ENCODE measurements around the gene AP4M1. TPM values are rescaled to one million over a fixed set of nuclear protein-coding genes. Genes with fewer than 3 reads are reported as not detected.
"Not testable (repeated sequence)": the region's sequence is repeated elsewhere in the genome, so short reads cannot be mapped to it uniquely, and the experiment has no call there.

The AP4M1 gene
- total RNA-seq, 1 donor from 2014 or later: 23.6 TPM

DNA sequence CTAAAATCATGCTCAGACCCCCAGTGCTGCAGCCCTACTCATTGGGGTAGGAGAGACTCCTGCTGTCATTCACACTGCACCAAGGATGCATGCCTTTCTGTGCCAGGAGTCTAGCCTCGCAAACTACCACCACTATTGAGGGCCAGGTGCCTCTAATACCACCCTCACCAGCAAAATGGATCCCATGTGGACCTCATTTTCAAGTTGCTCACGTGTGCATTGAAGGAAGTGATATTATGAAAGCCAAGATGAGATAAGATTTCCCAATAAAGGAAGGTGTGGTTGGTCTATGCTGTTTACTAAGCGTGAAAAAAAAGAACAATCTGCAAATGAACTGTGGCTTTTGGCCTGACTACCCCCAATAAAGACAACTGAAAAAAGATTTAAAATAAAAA, 40.1 kb downstream of the AP4M1 start:
- TF ChIP-seq, protein P1, sequence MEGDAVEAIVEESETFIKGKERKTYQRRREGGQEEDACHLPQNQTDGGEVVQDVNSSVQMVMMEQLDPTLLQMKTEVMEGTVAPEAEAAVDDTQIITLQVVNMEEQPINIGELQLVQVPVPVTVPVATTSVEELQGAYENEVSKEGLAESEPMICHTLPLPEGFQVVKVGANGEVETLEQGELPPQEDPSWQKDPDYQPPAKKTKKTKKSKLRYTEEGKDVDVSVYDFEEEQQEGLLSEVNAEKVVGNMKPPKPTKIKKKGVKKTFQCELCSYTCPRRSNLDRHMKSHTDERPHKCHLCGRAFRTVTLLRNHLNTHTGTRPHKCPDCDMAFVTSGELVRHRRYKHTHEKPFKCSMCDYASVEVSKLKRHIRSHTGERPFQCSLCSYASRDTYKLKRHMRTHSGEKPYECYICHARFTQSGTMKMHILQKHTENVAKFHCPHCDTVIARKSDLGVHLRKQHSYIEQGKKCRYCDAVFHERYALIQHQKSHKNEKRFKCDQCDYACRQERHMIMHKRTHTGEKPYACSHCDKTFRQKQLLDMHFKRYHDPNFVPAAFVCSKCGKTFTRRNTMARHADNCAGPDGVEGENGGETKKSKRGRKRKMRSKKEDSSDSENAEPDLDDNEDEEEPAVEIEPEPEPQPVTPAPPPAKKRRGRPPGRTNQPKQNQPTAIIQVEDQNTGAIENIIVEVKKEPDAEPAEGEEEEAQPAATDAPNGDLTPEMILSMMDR (IDR thresholded peaks at IDR 0.05; ENCODE audit: insufficient read depth, low read length, poor library complexity, severe bottlenecking): no peak
- no peaks in the 10 kb centered on the region for H3K27me3 ChIP-seq (ENCODE audit: control insufficient read depth, insufficient read depth, low read length)
- H3K36me3 ChIP-seq (ENCODE audit: control insufficient read depth, insufficient read depth, low read length): no peaks in the 10 kb centered on the region
- no peak for DNase-seq (ENCODE audit: low read depth)
- no peak overlapping the region for H3K4me3 ChIP-seq (ENCODE audit: low read depth, low read length)

DNA sequence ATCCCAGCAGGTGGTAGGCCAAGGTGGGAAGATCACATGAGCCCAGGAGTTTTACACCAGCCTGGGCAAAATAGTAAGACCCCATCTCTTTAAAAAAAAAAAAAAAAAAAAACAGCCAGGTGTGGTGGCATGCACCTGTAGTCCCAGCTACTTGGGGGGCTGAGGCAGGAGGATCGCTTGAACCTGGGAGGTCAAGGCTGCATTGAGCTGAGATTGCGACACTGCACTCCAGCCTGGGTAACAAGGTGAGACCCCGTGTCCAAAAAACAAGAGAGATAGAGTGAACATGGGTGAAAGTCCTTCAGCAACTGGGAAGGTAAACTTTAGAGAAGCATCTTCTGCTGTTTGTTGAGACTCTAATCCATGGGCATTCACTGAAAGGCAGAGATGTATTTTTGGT, 41.0 kb downstream of the AP4M1 start:
- DNase-seq (ENCODE audit: low read depth): no peak
- H3K36me3 ChIP-seq (ENCODE audit: control insufficient read depth, insufficient read depth, low read length): no peaks in the 10 kb centered on the region
- H3K27me3 ChIP-seq (ENCODE audit: control insufficient read depth, insufficient read depth, low read length): no peaks in the 10 kb centered on the region
- TF ChIP-seq, protein P1 (IDR thresholded peaks at IDR 0.05; ENCODE audit: insufficient read depth, low read length, poor library complexity, severe bottlenecking): no peak
- H3K4me3 ChIP-seq (ENCODE audit: low read depth, low read length): no peak overlapping the region

DNA sequence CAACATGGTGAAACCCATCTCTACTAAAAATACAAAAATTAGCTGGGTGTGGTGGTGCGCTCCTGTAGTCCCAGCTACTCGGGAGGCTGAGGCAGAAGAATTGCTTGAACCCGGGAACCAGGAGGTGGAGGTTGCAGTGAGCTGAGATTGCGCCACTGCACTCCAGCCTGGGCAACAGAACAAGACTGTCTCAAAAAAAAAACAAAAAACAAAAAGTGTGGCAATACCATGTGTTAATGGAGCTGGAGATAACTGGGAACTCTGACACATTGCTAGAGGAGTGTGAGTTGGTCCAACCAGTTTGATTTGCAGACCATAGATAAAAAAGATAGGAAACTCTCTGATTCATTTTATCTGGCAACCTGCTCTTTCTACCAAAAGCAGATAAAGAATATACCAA, 44.9 kb downstream of the AP4M1 start:
- H3K27me3 ChIP-seq (ENCODE audit: control insufficient read depth, insufficient read depth, low read length); H3K36me3 ChIP-seq (ENCODE audit: control insufficient read depth, insufficient read depth, low read length); DNase-seq (ENCODE audit: low read depth); H3K4me3 ChIP-seq (ENCODE audit: low read depth, low read length): not testable (repeated sequence)

DNA sequence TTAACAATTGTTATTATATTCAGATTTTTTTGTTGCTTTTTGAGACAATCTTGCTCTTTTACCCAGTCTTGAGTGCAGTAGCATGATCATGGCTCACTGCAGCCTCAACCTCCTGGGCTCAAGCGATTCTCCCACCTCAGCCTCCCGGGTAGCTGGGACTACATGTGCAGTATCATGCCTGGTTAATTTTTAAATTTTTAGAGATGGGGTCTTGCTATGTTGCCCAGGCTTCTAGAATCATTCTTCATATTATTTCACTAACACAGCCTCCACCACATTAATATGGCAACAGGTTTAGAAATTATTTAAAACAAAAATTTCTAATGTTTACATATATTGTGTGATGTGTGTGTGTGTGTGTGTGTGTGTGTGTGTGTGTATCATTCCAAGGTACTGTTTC, 45.8 kb downstream of the AP4M1 start:
- Histone ChIP-seq H3K27me3 (ENCODE audit: control insufficient read depth, insufficient read depth, low read length) (no peaks in the 10 kb centered on the region), H3K36me3 (ENCODE audit: control insufficient read depth, insufficient read depth, low read length) (no peaks in the 10 kb centered on the region), H3K4me3 (ENCODE audit: low read depth, low read length) (no peak overlapping the region)
- DNase-seq (ENCODE audit: low read depth): no peak
- TF ChIP-seq, protein P1 (IDR thresholded peaks at IDR 0.05; ENCODE audit: insufficient read depth, low read length, poor library complexity, severe bottlenecking): no peak

DNA sequence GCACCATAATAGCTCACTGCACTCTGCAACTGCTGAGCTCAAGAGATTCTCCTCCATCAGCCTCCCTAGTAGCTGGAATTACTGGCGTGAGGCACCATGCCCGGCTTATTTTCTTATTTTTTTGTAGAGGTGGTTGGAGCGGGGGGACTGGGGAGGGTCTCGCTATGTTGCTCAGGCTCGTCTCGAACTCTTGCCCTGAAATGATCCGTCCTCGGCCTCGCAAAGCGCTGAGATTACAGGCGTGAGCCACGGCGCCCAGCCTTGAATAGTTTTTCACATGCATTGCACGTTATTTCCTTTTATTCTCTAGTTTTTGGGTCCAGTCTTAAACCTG, 46.7 kb downstream of the AP4M1 start:
- Histone ChIP-seq H3K36me3 (ENCODE audit: control insufficient read depth, insufficient read depth, low read length) (no peaks in the 10 kb centered on the region), H3K27me3 (ENCODE audit: control insufficient read depth, insufficient read depth, low read length) (no peaks in the 10 kb centered on the region), H3K4me3 (ENCODE audit: low read depth, low read length) (peak overlapping the region; percentile 41)
- no peak for DNase-seq (ENCODE audit: low read depth)
- TF ChIP-seq, protein P1 (IDR thresholded peaks at IDR 0.05; ENCODE audit: insufficient read depth, low read length, poor library complexity, severe bottlenecking): no peak

DNA sequence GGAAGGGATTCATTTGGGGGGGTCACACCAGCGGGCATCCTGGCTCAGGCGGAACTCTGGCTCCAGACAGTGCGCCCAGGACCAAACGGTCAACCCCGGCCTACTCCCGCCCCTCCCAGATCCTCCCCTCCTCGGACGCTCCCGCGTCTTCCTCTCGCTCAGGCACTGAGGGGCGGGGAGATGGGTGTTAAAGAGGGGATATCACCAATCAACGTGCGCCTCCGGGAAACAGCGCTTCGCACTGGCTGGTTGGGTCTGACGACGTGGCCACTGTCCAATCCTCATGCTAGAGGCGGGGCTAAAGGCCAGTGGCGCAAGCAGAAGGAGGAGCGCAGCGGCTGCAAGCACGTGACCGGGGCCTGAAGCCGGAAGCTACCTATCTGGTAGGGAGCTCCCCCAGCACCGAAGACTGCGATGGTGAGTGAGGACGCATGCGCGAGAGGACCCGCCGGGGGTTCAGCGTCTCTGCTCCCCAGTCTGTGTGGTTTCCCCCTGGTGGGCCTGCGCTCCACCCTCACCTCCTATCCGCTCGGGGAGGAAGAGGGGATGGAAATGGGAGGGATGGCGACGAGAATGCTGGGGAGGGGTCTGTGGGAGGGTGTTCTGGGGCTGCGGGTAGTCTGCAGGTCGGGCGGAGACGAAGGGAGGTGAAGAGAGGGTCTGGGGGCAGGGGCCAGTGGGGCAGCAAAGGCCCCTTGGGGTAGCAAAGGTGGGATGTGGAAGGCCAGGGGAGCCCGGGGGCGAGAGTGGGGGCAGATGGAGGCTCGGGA, 47.3 kb downstream of the AP4M1 start, which contains the start of gene LAMTOR4:
LAMTOR4 (plus strand) TSS at position 360 of the 770 bp plus-strand sequence; CDS start at position 415, 55 bp downstream.
- peak; percentile 97 for DNase-seq (ENCODE audit: low read depth)
- H3K27me3 ChIP-seq (ENCODE audit: control insufficient read depth, insufficient read depth, low read length): no peaks in the 10 kb centered on the region
- no peaks in the 10 kb centered on the region for H3K36me3 ChIP-seq (ENCODE audit: control insufficient read depth, insufficient read depth, low read length)
- TF ChIP-seq, protein P1 (IDR thresholded peaks at IDR 0.05; ENCODE audit: insufficient read depth, low read length, poor library complexity, severe bottlenecking): no peak
- peak within 1 kb of the TSS; percentile 76 for H3K4me3 ChIP-seq (ENCODE audit: low read depth, low read length)

Measured in kidney epithelial cell (primary cell).